Stimulated activated CD4-positive, alpha-beta T cell treated with anti-CD3 and anti-CD28 coated beads, Interleukin-4, amount 100 ng/mL, for 48 hours (primary cell): ENCODE data around the gene PPP6R1.
A peak's percentile ranks its signal among the peaks of the same experiment; 100 is the strongest.
"Not testable (repeated sequence)": the region's sequence is repeated elsewhere in the genome, so short reads cannot be mapped to it uniquely, and the experiment has no call there.

Experiments used
- DNase-seq, 2 donors: peaks; one replicate each; pipeline ENCODE4 v3.0.0-alpha.2; 2020; ENCODE audit warnings: low read depth in 2 of 2

PPP6R1 gene

DNA sequence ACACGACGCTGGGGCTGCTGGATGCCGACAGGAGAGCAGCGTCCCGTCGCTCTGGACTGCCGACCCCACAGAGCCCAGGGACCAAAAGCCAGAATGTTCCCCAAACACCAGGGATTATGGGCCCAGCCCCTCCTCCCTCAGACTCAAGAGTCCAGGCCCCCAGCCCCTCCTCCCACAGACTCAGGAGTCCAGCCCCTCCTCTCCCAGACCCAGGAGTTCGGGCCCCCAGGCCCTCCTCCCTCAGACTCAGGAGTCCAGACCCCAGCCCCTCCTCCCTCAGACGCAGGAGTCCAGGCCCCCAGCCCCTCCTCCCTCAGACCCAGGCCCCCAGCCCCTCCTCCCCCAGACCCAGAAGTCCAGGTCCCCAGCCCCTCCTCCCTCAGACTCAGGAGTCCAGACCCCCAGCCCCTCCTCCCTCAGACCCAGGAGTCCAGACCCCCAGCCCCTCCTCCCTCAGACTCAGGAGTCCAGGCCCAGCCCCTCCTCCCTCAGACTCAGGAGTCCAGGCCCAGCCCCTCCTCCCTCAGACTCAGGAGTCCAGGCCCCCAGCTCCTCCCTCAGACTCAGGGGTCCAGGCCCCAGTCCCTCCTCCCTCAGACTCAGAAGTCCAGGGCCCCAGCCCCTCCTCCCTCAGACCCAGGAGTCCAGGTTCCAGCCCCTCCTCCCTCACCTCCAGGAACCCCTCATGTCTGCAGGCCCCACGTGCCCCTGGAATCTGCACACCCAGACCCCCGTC lies 34.0 kb downstream of the PPP6R1 start:
- DNase-seq = not testable (repeated sequence)

DNA sequence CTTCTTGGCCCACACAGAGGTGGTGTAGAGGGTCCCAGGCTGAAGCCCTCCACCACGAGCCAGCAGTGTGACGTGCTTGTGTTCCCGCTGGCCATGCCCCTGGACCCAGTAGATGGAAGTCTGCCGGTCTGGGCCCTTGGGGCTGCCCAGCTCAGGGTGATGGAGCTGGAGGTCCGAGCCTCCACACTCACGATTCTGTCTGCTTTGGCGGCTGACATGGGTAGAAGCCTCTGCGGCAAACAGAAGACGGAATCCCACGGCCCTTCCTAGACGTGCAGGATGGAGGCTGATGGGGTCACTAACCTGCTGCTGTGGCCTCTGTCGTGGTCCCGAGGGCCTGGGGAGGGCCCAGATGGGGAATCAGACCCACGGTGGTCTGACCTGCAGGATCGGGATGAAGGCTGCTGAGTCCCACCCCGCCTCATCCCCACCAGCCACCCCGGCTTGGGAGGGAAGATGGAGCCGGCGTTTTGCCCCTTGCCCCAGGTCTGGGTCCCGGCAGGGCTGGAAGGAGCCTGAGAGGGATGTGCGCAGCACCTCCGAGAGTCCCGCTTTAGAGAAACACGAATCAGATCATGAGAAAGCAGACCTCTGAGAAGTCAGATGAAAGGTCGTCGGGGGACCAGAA lies 34.7 kb downstream of the PPP6R1 start:
- DNase-seq = no peak

- DNase-seq = no peak
These were observed 35.4 kb downstream of the PPP6R1 start for GRCh38 chr19:55223291-55224037.

DNA sequence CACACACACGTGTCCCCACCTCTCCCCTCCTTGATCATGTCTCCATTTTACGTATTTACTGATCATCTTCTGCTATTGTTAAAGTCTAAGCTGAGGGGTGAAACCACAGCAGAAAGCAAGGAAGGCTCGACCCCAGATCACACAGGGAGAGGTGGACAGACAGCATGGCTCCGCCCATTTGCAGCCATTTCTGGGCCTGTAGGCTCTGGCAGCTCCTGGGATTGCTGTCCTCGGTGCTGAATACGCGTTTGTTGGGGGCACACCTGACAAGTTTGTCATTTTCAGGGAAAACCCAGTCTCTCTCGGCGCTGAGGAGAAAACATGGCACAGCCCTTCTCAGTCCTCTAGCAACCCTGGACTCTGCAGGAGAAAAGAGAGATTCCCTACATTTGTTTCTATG lies 38.3 kb downstream of the PPP6R1 start:
- DNase-seq = no peak

DNA sequence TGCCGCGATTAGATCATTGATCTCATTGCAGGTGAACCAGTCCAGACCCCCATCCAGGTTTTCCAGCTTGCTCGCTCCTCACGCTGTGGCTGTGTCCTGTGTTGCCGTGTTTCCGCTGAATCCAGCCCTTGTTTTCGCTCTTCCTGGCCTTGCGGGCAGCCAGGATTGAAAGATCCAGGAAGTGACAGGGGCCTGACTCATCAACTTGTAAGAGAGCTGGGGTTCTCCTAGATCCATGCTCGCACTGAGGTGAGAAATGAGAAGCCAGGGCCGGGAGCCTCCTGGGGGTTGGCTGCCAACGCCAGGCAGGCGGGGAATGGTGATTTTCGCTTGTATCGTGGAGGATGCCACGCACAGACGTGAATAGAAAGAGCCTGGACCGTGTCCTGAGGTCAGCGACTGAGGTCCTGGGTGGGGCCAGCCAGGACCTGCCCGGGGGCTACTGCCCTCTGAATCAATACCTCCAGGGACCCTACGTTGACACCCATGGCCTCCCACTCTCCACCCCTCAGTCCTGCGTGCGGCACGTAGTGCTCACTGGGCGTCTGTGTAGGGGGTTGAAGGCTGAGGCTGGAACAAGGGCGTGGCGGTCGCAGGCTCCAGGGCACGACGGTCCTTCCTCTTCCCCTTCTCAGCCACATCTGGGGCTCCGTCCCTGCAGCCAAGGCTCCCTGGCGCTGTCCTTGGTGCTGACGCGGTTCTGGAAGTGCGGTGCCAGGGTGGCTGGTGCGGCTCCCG lies 42.2 kb downstream of the PPP6R1 start:
- DNase-seq = peak; percentile 51 to 55

DNA sequence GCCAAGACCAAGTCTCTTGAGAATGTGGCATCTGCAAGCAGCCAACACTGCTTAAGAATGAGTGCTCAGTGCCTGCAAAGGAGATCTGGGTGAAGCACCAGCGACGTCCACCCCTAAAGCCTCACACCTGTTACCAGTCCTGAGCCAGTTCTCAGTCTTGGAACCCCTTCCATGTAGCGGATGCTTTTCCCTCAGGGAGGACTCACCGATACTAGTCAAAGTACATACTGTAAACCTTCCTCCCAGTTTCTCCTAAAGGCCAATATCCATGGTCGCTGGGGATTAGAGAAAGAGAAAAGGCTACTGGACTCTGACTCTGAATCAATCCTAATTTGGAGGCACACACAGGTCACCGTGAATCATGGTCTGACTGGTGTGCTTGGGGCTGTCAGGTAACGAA lies 45.3 kb downstream of the PPP6R1 start:
- DNase-seq = no peak

DNA sequence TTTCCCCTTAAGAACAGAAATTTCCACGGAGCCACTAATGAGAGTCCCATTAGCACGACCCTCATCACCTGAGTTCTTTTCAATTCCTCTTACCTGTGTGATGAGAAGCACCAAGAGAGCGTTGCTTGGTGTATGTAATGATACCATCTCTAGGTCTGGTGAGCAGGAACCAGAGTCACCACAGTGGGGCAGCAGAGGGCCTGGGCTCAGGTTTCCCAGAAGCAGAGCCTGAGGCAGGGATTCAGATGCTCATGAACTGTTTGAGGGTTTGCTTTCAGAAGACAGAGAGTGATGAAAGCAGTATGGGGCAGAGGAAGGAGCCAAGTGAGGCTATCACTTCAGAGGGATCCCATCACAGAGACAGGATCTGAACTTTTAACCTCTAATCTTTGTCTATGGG lies 46.4 kb downstream of the PPP6R1 start:
- peak; percentile 36 to 46 for DNase-seq

DNA sequence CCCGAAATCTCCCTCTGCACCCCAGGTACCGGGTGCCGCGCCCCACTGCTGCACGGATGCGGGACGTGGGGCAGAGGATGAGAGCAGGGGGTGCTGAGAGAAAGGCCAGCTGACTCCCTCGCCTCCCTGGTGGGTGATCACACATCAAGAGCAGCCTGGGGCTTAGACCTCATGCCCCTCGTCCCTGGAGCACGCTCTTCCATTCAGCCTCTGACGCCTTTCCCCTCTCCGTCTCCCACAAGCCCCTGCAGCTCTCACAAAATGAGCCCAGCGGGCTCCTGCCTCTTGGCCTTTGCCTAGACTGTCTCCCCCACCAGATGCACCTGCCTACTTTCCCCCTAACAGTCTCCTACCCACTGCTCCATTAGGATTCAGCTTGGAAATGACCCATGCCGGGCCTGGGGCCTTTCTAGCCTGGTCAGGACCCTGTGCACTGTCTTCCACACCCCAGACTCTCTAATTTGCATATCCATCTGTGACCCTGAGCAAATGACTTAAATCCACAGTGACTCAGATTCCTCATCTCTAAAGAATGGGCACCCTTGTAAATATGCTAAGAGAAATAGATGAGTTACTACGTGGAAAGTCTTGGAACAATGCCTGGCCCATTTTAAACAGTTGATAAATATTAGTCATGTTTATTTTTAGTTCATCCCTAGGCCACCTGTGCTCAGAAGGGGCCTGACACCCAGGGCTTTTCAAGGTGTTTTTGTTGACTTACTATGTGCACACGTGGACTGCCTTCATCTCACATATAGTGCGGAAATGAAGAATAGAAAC lies 48.9 kb downstream of the PPP6R1 start:
- DNase-seq = no peak

DNA sequence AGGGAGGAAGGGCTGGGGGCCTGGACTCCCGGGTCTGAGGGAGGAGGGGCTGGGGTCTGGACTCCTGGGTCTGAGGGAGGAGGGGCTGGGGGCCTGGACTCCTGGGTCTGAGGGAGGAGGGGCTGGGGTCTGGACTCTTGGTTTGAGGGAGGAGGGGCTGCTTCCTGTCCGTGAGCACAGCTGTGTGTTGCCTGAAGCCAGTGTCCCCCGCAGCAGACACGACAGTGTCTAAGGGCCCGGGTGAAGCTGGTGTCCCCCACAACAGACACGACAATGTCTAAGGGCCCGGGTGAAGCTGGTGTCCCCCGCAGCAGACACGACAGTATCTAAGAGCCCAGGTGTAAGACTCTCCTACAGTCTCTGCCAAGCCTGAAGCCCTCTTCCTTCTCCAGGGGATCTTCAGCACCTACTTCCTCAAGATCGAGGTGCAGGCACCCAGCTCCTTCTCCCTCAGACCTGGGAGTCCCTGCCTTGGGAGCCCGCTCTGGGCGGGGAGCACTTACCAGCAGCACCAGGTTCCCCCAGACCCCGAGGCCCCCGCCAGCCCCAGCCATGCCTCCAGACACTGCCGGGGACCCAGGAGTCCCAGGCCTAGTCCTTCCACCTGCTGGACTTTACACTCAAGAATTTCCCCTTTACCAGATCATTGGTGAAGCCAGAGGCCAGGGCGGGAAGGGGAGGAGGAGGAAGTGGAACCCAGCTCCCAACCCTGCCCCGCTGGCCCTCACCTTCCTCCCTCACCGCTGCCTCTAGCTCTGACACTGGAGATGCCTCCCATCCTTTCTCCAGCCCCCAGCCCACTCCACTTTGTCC lies 49.7 kb downstream of the PPP6R1 start, which contains the start of gene PTPRH:
PTPRH (minus strand) TSS at position 622 of the 813 bp plus-strand sequence; CDS start at position 554, 68 bp downstream.
- no peak for DNase-seq

GRCh38 chr19:55206664-55207500 lies 51.9 kb downstream of the PPP6R1 start:
- peak; percentile 37 to 38 for DNase-seq

- DNase-seq = not testable (repeated sequence)
These were observed 56.6 kb downstream of the PPP6R1 start for GRCh38 chr19:55202199-55202598.

- no peak for DNase-seq
These were observed 59.1 kb downstream of the PPP6R1 start for GRCh38 chr19:55199620-55200204.

DNA sequence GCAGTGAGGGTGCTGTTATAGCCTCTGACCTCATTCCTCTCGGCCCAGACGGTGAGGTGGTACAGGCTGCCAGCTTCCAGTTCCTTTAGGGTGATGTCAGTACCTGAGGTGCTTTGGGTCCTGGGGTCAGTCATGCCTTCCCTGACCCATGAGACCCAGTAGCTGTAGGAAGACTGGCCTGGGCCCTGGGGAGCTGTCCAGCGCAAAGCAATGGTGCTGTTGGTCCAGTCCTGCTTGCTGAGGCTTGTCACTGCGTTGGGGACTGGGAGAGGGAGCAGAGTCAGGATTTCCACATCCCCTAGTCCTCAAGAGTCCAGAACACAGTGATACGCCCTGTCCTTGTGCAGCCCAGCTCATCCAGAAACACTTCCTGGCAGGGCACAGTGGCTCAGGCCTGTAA lies 60.2 kb downstream of the PPP6R1 start:
- no peak for DNase-seq

DNA sequence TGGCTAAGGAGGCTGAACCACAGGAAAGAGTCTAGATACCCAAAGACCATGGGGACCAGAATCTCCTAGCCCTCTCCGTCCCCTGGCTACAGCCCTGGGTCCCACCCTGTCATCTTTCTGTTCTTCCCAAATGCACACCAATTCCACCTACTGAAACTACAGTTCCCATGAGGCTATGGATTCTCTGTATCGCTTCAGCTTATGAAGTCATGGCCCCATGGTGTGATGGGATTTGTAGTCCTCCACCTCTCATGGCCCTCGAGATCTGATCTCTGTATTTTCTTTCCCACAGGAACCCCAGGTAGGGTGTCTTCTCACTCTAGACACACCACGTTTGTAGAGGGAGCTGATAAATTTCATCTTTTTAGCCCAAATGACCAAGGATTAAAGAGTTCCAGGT lies 61.3 kb downstream of the PPP6R1 start:
- DNase-seq = no peak

DNA sequence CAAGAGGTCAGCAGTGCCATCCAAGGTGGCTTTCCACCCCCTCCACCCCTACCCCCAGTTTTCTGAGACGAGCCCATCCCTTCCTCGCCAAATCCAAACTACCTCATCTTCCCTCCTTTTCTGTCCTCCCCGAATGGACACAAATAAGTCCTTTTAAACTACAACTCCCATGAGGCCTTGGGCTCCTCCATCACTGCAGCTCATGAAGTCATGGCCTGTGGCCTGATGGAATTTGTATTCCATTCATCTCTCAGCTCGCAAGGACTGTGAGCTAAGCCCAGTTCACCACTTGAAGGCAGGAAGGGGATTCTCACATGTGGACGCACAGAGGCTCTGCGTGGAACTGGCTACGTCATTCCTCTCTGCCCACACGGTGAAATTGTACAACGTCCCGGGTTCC lies 62.0 kb downstream of the PPP6R1 start:
- no peak for DNase-seq

DNA sequence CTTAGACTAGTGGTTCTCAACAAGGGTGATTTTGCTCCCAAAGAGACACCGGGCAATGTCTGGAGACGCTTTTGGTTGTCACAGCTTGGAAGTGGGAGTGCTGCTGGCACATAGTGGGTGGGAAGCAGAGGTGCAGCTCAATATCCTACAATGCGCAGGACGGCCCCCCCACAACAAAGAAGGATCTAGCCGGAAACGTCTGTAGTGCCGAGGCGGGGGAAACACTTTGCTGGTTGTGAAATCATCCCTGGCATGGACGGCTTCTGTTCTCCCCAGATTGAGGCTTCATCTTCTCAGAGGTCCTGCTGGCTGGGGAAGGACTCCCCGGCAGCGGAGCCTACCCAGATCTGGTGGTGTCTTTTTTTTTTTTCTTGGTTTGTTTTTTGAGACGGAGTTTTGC lies 65.3 kb downstream of the PPP6R1 start:
- DNase-seq = no peak

- DNase-seq = no peak
These were observed 69.4 kb downstream of the PPP6R1 start for GRCh38 chr19:55189403-55189835.

DNA sequence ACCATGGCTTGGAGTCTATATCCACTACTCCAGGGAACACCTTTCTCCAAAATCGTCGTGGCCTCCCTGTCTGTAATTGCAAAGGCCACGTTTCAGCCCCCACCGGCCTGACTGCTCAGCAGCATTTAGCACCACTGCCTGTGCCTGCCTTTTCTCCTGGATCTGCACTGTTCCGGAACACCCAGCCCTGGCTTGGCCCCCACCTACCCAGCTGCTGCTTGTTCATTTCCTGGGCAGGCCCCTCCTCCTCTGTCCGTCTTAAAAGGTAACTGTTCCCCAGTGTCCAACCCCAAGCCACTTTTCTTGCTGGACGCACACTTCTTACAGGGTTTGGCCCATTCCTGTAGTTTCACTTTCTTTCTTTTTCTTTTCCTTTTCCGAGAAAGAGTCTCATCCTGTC lies 70.2 kb downstream of the PPP6R1 start:
- DNase-seq = no peak

GRCh38 chr19:55186080-55186479 lies 72.7 kb downstream of the PPP6R1 start:
- no peak for DNase-seq
